ENCODE measurements around the gene FRMPD4.

FRMPD4 gene

GRCh38 chrX:12563121-12563520, 424.8 kb downstream of the FRMPD4 start:
- no peaks in the 10 kb centered on the region for H3F3A ChIP-seq (ENCODE audit: insufficient read depth, low read length)
- H3K79me2 ChIP-seq (ENCODE audit: low read length), result no peaks in the 10 kb centered on the region
- no peak overlapping the region for H3K4me3 ChIP-seq (ENCODE audit: low read length)
- no peaks in the 10 kb centered on the region for H3K4me1 ChIP-seq (ENCODE audit: low read length)
- H3K9me2 ChIP-seq (replicated peaks; ENCODE audit: insufficient read depth, low read length), result no peaks in the 10 kb centered on the region
- no peaks in the 10 kb centered on the region for H3K36me3 ChIP-seq (replicated peaks; ENCODE audit: insufficient read depth, low read length)
- no peaks in the 10 kb centered on the region for H3K27me3 ChIP-seq (replicated peaks; ENCODE audit: insufficient read depth, low read length)
- H3K4me2 ChIP-seq (ENCODE audit: low read depth, low read length), result no peak overlapping the region
- H3K9me3 ChIP-seq (replicated peaks; ENCODE audit: insufficient read depth, low read length), result no peaks in the 10 kb centered on the region
- no peak overlapping the region for H3K9ac ChIP-seq (ENCODE audit: low read length)
- no peak for DNase-seq
- no peaks in the 10 kb centered on the region for H4K20me1 ChIP-seq (ENCODE audit: insufficient read depth, low read length)
- H3K27ac ChIP-seq (ENCODE audit: low read length), result no peak overlapping the region
- no peak for TF ChIP-seq EZH2 (optimal IDR thresholded peaks at IDR 0.05; ENCODE audit: low read depth, low read length)
- TF ChIP-seq, protein P1, sequence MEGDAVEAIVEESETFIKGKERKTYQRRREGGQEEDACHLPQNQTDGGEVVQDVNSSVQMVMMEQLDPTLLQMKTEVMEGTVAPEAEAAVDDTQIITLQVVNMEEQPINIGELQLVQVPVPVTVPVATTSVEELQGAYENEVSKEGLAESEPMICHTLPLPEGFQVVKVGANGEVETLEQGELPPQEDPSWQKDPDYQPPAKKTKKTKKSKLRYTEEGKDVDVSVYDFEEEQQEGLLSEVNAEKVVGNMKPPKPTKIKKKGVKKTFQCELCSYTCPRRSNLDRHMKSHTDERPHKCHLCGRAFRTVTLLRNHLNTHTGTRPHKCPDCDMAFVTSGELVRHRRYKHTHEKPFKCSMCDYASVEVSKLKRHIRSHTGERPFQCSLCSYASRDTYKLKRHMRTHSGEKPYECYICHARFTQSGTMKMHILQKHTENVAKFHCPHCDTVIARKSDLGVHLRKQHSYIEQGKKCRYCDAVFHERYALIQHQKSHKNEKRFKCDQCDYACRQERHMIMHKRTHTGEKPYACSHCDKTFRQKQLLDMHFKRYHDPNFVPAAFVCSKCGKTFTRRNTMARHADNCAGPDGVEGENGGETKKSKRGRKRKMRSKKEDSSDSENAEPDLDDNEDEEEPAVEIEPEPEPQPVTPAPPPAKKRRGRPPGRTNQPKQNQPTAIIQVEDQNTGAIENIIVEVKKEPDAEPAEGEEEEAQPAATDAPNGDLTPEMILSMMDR (IDR thresholded peaks at IDR 0.05; ENCODE audit: low read length), result no peak
- TF ChIP-seq EZH2phosphoT487 (IDR thresholded peaks at IDR 0.05; ENCODE audit: low read length), result no peak
- H2AFZ ChIP-seq (ENCODE audit: low read length), result no peak overlapping the region

GRCh38 chrX:12564221-12564620, 425.9 kb downstream of the FRMPD4 start:
- no peak overlapping the region for H3K4me2 ChIP-seq (ENCODE audit: low read depth, low read length)
- H3K9me2 ChIP-seq (replicated peaks; ENCODE audit: insufficient read depth, low read length), result no peaks in the 10 kb centered on the region
- no peaks in the 10 kb centered on the region for H3K4me1 ChIP-seq (ENCODE audit: low read length)
- H2AFZ ChIP-seq (ENCODE audit: low read length), result no peak overlapping the region
- H3F3A ChIP-seq (ENCODE audit: insufficient read depth, low read length), result no peaks in the 10 kb centered on the region
- no peaks in the 10 kb centered on the region for H3K36me3 ChIP-seq (replicated peaks; ENCODE audit: insufficient read depth, low read length)
- no peaks in the 10 kb centered on the region for H3K79me2 ChIP-seq (ENCODE audit: low read length)
- no peak overlapping the region for H3K9ac ChIP-seq (ENCODE audit: low read length)
- no peak overlapping the region for H3K27ac ChIP-seq (ENCODE audit: low read length)
- H3K4me3 ChIP-seq (ENCODE audit: low read length), result no peak overlapping the region
- H3K27me3 ChIP-seq (replicated peaks; ENCODE audit: insufficient read depth, low read length), result no peaks in the 10 kb centered on the region
- H3K9me3 ChIP-seq (replicated peaks; ENCODE audit: insufficient read depth, low read length), result no peaks in the 10 kb centered on the region
- TF ChIP-seq EZH2phosphoT487 (IDR thresholded peaks at IDR 0.05; ENCODE audit: low read length), result no peak
- TF ChIP-seq, protein P1 (IDR thresholded peaks at IDR 0.05; ENCODE audit: low read length), result no peak
- no peak for TF ChIP-seq EZH2 (optimal IDR thresholded peaks at IDR 0.05; ENCODE audit: low read depth, low read length)
- no peak for DNase-seq
- no peaks in the 10 kb centered on the region for H4K20me1 ChIP-seq (ENCODE audit: insufficient read depth, low read length)

DNA sequence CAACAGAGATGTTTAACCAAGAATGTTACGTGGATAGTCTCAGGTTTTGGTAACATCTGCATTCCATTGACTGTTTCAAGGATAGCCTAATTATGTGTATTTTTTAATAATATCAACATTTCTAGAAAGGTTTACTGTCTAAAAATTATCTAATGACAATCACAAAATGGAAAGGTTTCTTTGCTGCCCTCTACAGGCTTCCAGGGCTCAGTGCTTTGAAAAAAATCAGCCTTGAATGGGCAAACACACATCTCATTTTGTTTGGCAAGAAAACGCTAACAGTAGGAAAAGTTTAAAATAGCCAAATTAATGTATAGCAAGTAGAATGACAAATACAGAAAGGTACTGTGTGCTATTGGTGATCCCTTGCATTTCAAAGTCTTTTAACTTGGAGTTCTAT, 429.6 kb downstream of the FRMPD4 start:
- Histone ChIP-seq H2AFZ (ENCODE audit: low read length) (no peak overlapping the region), H3K4me1 (ENCODE audit: low read length) (peaks cover 23% of the 10 kb centered on the region), H3K9me3 (replicated peaks; ENCODE audit: insufficient read depth, low read length) (no peaks in the 10 kb centered on the region), H3K9me2 (replicated peaks; ENCODE audit: insufficient read depth, low read length) (no peaks in the 10 kb centered on the region), H3K27me3 (replicated peaks; ENCODE audit: insufficient read depth, low read length) (no peaks in the 10 kb centered on the region), H3K9ac (ENCODE audit: low read length) (no peak overlapping the region), H3K79me2 (ENCODE audit: low read length) (no peaks in the 10 kb centered on the region), H3K36me3 (replicated peaks; ENCODE audit: insufficient read depth, low read length) (no peaks in the 10 kb centered on the region), H4K20me1 (ENCODE audit: insufficient read depth, low read length) (no peaks in the 10 kb centered on the region), H3K27ac (ENCODE audit: low read length) (no peak overlapping the region), H3K4me3 (ENCODE audit: low read length) (no peak overlapping the region), H3K4me2 (ENCODE audit: low read depth, low read length) (no peak overlapping the region), H3F3A (ENCODE audit: insufficient read depth, low read length) (peaks cover 7% of the 10 kb centered on the region; the same call in 1 of the 2 replicates)
- no peak for TF ChIP-seq EZH2 (optimal IDR thresholded peaks at IDR 0.05; ENCODE audit: low read depth, low read length)
- no peak for TF ChIP-seq EZH2phosphoT487 (IDR thresholded peaks at IDR 0.05; ENCODE audit: low read length)
- TF ChIP-seq, protein P1 (IDR thresholded peaks at IDR 0.05; ENCODE audit: low read length), result peak; percentile 63
- DNase-seq, result no peak
